HG03045 (cell line): ENCODE measurements around the gene MED13.
"Not testable (repeated sequence)": the region's sequence is repeated elsewhere in the genome, so short reads cannot be mapped to it uniquely, and the experiment has no call there.

Experiments
- ATAC-seq: cut with Tn5 transposase; IDR thresholded peaks from one replicate; pipeline ENCODE4 v1.9.1; 2021; ENCODE audit warnings: mild to moderate bottlenecking, moderate library complexity; ENCODE audit not compliant: unreplicated experiment

MED13 gene

DNA sequence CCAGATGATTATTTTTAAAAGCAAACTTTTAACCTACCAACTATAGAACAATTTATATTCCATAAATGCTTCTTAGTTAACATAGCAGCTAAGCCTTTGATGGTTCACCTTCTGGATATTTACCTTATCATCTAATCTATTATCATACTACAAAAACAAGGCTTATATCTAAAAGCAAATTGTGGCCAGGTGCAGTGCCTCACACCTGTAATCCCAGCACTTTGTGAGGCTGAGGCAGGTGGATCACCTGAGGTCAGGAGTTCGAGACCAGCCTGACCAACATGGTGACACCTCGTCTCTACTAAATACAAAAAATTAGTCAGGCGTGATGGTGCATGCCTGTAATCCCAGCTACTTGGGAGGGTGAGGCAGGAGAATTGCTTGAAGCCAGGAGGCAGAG, 61.9 kb downstream of the MED13 start:
- ATAC-seq: not testable (repeated sequence)

- ATAC-seq: no peak
Observed at GRCh38 chr17:62001105-62001504, 64.0 kb downstream of the MED13 start.

DNA sequence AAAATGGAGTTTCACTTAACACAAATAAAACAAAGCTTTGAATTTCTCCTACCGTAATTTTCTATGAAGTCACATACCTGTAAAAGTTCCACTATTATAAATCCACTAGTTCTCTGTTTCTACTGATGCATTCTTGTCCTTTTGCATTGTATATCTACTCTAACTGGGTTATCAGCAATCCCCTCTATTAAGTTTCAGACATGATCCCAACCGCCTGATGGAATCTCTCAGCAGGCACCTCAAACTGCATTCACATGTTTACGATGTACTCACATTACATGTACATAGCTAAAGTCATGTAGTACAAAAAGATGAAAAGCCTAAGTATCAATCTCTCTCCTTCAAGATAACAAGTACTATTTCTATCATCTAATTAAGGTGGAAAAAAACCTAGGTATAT, 64.9 kb downstream of the MED13 start:
- ATAC-seq: no peak

GRCh38 chr17:61998534-61998933, 66.5 kb downstream of the MED13 start:
- ATAC-seq: not testable (repeated sequence)

- ATAC-seq: no peak
Observed at GRCh38 chr17:61997664-61998063, 67.4 kb downstream of the MED13 start.

GRCh38 chr17:61996916-61997605, 68.0 kb downstream of the MED13 start:
- no peak for ATAC-seq

GRCh38 chr17:61989509-61989908, 75.6 kb downstream of the MED13 start:
- ATAC-seq: no peak

- no peak for ATAC-seq
Observed at GRCh38 chr17:61986898-61987297, 78.2 kb downstream of the MED13 start.

DNA sequence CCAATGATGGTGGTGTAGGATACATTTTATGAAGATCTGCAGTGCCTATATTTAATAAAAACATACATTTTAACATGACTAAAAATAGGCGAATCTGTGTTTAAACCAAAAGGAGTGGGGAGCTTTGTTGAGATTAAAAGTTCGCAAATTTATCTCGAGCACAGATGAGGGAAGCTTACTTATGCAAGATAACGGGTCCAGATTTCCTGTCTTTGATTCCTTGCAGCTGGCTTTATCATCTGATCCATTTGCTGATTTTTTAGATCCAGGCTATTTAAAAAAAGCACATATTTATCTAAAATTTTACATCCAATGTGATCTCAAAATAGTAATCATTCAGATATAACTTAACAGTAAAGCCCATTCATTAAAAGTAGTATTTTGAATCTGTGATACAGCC, 80.3 kb downstream of the MED13 start:
- ATAC-seq: no peak

- no peak for ATAC-seq
Observed at GRCh38 chr17:61981323-61981722, 83.8 kb downstream of the MED13 start.

DNA sequence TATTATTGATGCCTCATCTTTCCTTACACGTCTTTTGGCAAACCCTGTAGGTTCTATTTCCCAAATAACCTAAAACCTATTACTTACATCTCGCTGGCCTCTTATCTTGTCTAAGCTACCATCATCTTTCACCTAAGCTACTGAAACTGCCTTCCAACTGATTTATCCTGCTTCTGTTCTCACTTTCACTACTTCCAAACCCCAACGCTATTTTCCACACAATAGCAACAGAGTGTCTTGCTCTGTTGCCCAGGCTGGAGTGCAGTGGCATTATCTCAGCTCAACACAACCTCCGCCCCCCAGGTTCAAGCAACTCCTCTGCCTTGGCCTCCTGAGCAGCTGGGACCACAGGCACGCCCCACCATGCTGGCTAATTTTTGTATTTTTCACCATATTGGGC, 84.5 kb downstream of the MED13 start:
- no peak for ATAC-seq

DNA sequence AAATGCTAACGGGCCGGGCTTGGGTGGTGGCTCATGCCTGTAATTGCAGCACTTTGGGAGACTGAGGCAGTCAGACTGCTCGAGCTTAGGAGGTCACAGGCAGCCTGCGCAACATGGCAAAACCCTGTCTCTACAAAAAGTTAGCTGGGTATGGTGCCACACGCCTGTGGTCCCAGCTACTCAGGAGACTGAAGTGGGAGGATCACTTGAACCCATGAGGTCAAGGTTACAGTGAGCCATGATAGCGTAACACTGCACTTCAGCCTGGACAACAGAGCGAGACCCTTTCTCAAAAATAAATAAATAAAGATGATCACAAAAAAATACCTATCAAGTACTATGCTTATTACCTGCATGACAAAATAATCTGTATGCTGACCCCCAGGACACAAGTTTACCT, 91.0 kb downstream of the MED13 start:
- ATAC-seq: no peak

- ATAC-seq: no peak
Observed at GRCh38 chr17:61972311-61972710, 92.8 kb downstream of the MED13 start.

- no peak for ATAC-seq
Observed at GRCh38 chr17:61970030-61970429, 95.0 kb downstream of the MED13 start.

- ATAC-seq: no peak
Observed at GRCh38 chr17:61968757-61969156, 96.3 kb downstream of the MED13 start.

GRCh38 chr17:61967729-61968128, 97.3 kb downstream of the MED13 start:
- no peak for ATAC-seq

DNA sequence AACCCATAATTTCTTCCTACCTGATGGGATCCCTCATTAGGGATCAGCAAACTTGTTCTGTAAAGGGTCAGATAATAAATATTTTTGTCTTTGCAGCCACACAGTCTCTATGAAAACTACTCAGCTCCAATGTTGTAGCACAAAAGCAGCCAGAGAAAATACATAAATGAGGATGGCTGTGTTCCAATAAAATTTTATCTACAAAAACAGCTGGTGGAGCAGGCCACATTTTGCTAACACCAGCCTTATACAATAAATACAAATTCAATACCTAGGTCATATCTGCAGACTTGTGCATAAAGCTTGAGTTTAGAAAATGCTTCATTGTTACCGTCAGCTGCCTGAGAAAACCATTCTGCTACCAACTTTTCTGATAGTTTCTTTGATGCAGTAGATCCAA, 98.9 kb downstream of the MED13 start:
- ATAC-seq: no peak

- ATAC-seq: no peak
Observed at GRCh38 chr17:61955619-61956018, 109.5 kb downstream of the MED13 start.

DNA sequence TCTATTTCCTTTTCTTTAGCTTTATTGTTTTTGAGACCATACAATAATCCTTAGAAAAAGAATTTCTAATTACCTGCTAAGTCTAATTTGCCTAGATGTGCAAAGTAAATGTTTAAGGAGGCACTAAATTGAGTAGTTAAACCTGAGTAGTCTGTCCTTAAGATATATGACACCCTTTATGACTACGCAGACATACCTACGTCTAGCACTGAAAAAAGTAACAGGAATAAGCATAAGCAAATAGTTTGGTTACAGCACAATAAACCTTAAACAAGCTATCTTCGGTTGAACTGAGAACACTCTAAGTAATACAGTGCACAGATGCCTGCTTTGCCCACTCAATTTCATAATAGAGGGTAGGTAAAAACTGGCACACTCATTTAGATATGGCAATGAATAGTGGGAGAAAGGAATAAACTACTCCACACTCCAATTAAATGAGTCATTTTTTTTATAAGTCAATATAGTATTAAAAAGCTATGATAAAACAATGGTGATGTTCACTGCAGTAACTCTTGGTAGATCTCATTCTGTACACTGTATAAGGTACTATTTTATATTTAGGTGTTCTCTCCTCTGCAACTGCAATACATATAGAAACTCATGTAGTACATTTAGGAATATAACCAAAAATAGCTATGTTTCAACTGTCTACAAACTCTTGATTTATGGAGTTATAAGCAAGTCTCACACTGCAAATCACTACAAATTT, 117.6 kb downstream of the MED13 start:
- ATAC-seq: no peak

DNA sequence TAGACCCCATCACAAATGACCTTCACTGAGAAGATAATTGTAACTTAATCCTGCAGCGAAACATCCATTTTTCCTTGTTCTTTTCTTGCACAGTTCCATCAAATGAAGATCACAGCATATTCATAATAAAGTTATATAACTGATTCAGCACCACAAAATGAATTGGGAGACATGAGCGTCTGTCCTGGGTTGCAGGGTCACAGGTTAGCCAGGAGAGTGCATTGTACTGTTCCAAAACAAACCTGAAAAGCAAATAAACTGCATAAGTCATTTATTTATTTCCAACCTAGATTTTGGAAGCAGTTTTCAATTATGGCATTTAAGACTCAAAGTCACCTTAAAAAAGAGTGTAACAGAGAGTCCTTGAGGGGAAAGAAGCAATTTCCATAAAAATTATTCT, 118.7 kb downstream of the MED13 start:
- no peak for ATAC-seq

DNA sequence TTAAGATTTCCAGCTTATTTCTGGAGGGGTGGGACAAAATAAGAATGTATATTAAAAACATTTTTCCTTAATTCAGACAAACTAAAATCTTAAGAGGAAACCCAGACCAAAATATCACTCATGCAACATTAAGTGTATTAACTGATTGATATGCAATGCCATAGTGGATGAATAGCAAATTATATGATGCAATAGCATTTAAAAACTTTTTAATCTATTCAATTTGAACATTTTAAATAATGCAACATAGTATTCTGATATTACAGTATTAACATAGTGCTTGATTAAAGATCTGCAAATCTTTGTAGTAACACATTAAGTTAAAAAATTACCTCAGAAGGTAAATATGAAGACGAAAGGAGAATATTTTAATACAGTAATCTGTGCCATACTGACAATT, 122.0 kb downstream of the MED13 start:
- no peak for ATAC-seq

DNA sequence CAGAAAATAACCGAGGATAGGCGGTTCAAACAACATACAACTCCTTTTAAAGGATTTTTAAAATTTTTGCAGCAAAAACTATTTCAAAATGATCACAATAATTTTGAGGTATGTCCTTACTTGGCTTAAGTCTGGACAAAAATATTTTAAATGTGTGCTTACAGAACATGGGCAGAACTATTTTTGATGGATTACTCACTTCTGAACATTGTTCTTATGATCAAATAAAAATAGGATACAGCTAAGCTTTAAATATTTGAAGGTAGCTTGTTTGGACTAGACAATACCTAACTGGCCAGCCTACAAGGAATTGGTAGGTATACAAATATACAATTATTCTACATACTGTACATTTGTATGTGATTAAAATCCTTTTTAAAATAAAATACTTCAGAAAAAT, 123.0 kb downstream of the MED13 start:
- no peak for ATAC-seq

DNA sequence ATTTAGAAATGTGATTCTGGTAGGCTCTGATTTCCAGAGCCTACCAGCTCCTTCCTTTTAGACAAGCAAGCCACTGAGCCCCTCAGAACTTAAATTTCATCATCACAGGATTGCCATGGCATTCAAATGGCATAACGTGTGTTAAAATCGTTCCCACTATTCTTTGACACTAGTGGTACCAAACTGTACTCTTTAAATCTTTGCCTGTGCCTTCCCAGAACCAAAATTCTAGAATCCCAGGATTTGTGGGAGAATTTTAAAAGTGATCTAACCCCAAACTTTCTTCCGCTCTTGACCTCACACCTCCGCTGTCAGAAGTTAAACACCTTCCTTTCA, 137.0 kb downstream of the MED13 start:
- ATAC-seq: peak; percentile 3
